ENCODE data around the gene TBC1D1.

TBC1D1 gene

DNA sequence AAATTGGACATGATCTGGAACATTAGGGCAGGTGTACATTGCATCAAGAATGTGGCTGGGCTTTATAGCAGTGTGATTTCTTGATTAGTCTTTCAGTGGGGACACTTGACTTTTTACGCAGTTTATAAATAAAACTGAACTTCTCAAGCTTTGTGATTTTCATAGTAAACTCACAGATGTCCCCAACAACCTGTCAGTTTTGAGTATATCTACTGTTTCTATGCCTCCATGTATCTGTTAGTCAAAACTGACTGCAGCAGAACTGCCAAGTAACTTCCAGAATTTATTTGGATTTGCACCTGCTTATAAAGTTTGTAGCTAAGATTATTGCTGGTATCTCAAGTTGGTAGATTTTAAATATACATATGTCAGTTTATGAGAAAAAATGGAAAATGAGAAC lies 89.4 kb downstream of the TBC1D1 start:
- Histone ChIP-seq H3K9me2 (replicated peaks; ENCODE audit: insufficient read depth, low read length) (no peaks in the 10 kb centered on the region), H3K79me2 (ENCODE audit: low read length) (peaks cover 60% of the 10 kb centered on the region)

GRCh38 chr4:37981425-37981824 lies 90.5 kb downstream of the TBC1D1 start:
- peaks cover 32% of the 10 kb centered on the region for H3K4me1 ChIP-seq (ENCODE audit: low read length)
- DNase-seq = no peak

More for the DNA sequence above, 89.4 kb downstream of the TBC1D1 start:
- H3K9me3 ChIP-seq (replicated peaks; ENCODE audit: insufficient read depth, low read length) = no peaks in the 10 kb centered on the region
- H3K27ac ChIP-seq (ENCODE audit: low read length) = peak overlapping the region; percentile 70; the same call in 1 of the 2 replicates
- H3K36me3 ChIP-seq (replicated peaks; ENCODE audit: insufficient read depth, low read length) = no peaks in the 10 kb centered on the region
- peaks cover 32% of the 10 kb centered on the region for H3K4me1 ChIP-seq (ENCODE audit: low read length)
- H3K4me2 ChIP-seq (ENCODE audit: low read depth, low read length) = peak overlapping the region; percentile 60
- H3K4me3 ChIP-seq (ENCODE audit: low read length) = 0 out of 2 replicates have a peak overlapping the region, but pooled peaks have one; percentile 28
- TF ChIP-seq EZH2 (optimal IDR thresholded peaks at IDR 0.05; ENCODE audit: low read depth, low read length) = no peak
- TF ChIP-seq EZH2phosphoT487 (IDR thresholded peaks at IDR 0.05; ENCODE audit: low read length) = no peak
- no peak for TF ChIP-seq CTCF (IDR thresholded peaks at IDR 0.05; ENCODE audit: low read length)
- no peak overlapping the region for H3K9ac ChIP-seq (ENCODE audit: low read length)
- peaks cover 40% of the 10 kb centered on the region for H3F3A ChIP-seq (ENCODE audit: insufficient read depth, low read length)
- H3K27me3 ChIP-seq (replicated peaks; ENCODE audit: insufficient read depth, low read length) = no peaks in the 10 kb centered on the region
- H2AFZ ChIP-seq (ENCODE audit: low read length) = no peak overlapping the region
- DNase-seq = no peak
- peaks cover 4% of the 10 kb centered on the region; the same call in 1 of the 2 replicates for H4K20me1 ChIP-seq (ENCODE audit: insufficient read depth, low read length)

DNA sequence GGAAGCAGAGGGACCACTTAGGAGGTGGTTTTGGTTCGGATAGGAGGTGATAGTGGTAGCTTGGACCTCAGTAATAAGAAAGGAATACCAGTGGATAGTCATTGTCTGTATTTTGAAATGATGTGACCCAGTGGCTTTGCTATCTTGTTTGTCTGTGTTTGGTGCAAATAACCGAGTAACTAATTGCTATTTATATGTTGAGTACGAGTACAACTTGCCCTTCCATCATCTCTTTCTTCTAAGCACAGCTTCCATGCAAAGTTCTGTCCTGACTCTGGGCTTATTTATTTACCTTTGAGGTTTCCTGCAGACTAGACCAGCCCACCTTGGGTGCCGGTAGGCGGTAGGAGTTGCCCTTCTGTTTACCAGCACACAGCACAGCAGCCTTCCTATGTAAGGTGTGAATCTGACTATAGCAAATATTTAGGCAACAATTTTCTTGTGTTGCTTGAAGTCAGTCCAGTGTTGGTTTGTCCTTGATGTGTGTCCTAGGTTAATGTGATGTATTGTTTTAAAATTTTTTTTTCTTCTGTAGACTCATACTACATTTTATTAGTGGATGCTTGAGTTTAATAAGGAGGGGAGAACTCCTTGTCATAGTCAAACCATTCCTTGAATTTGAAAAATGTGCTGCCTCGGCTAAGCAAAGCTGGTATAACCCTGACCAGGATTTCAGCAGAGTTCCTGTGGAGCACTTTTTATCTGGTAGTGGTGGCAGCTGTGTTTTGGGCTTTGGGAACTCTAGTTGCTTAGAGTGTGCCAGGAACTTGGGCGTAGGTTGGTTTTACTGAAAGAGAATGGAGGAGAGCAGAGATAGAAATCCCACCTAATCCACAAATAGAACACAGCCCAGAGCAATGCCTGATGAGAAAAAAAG lies 91.2 kb downstream of the TBC1D1 start:
- no peaks in the 10 kb centered on the region for H3K9me3 ChIP-seq (replicated peaks; ENCODE audit: insufficient read depth, low read length)
- H3K27me3 ChIP-seq (replicated peaks; ENCODE audit: insufficient read depth, low read length) = no peaks in the 10 kb centered on the region
- no peak overlapping the region for H2AFZ ChIP-seq (ENCODE audit: low read length)
- no peaks in the 10 kb centered on the region for H3K9me2 ChIP-seq (replicated peaks; ENCODE audit: insufficient read depth, low read length)
- peaks cover 32% of the 10 kb centered on the region for H3K4me1 ChIP-seq (ENCODE audit: low read length)
- no peak overlapping the region for H3K4me3 ChIP-seq (ENCODE audit: low read length)
- H3F3A ChIP-seq (ENCODE audit: insufficient read depth, low read length) = peaks cover 29% of the 10 kb centered on the region
- peaks cover 77% of the 10 kb centered on the region for H3K79me2 ChIP-seq (ENCODE audit: low read length)
- no peaks in the 10 kb centered on the region for H3K36me3 ChIP-seq (replicated peaks; ENCODE audit: insufficient read depth, low read length)
- no peak overlapping the region for H3K4me2 ChIP-seq (ENCODE audit: low read depth, low read length)
- TF ChIP-seq CTCF (IDR thresholded peaks at IDR 0.05; ENCODE audit: low read length) = no peak
- TF ChIP-seq EZH2 (optimal IDR thresholded peaks at IDR 0.05; ENCODE audit: low read depth, low read length) = no peak
- no peak for TF ChIP-seq EZH2phosphoT487 (IDR thresholded peaks at IDR 0.05; ENCODE audit: low read length)
- DNase-seq = no peak
- no peaks in the 10 kb centered on the region for H4K20me1 ChIP-seq (ENCODE audit: insufficient read depth, low read length)
- no peak overlapping the region for H3K9ac ChIP-seq (ENCODE audit: low read length)
- no peak overlapping the region for H3K27ac ChIP-seq (ENCODE audit: low read length)

More at GRCh38 chr4:37981425-37981824, 90.5 kb downstream of the TBC1D1 start:
- Histone ChIP-seq H3K27me3 (replicated peaks; ENCODE audit: insufficient read depth, low read length) (no peaks in the 10 kb centered on the region), H3K79me2 (ENCODE audit: low read length) (peaks cover 71% of the 10 kb centered on the region), H2AFZ (ENCODE audit: low read length) (no peak overlapping the region), H3K9ac (ENCODE audit: low read length) (no peak overlapping the region), H3K36me3 (replicated peaks; ENCODE audit: insufficient read depth, low read length) (no peaks in the 10 kb centered on the region), H3K4me3 (ENCODE audit: low read length) (no peak overlapping the region), H3K4me2 (ENCODE audit: low read depth, low read length) (no peak overlapping the region), H3K27ac (ENCODE audit: low read length) (no peak overlapping the region), H3K9me3 (replicated peaks; ENCODE audit: insufficient read depth, low read length) (no peaks in the 10 kb centered on the region), H3F3A (ENCODE audit: insufficient read depth, low read length) (peaks cover 34% of the 10 kb centered on the region), H4K20me1 (ENCODE audit: insufficient read depth, low read length) (peaks cover 4% of the 10 kb centered on the region; the same call in 1 of the 2 replicates), H3K9me2 (replicated peaks; ENCODE audit: insufficient read depth, low read length) (no peaks in the 10 kb centered on the region)
- TF ChIP-seq EZH2 (optimal IDR thresholded peaks at IDR 0.05; ENCODE audit: low read depth, low read length) = no peak
- no peak for TF ChIP-seq CTCF (IDR thresholded peaks at IDR 0.05; ENCODE audit: low read length)
- no peak for TF ChIP-seq EZH2phosphoT487 (IDR thresholded peaks at IDR 0.05; ENCODE audit: low read length)

Measured in MM.1S (cell line).